Glutamatergic neuron (in vitro differentiated cells): ENCODE data around the gene ACAP1. TPM values are rescaled to one million over a fixed set of nuclear protein-coding genes. Genes with fewer than 3 reads are reported as not detected.
"Not testable (repeated sequence)": the region's sequence is repeated elsewhere in the genome, so short reads cannot be mapped to it uniquely, and the experiment has no call there.

Experiments
- DNase-seq: peaks from one replicate; pipeline ENCODE4 v3.0.0; 2022
- H3K27ac Mint-ChIP-seq: one replicate; pipeline ENCODE4 v1.8.0; 2020; ENCODE audit warnings: mild to moderate bottlenecking, mixed read lengths, inconsistent platforms; ENCODE audit not compliant: unreplicated experiment
- H3K27me3 Mint-ChIP-seq: one replicate; pipeline ENCODE4 v1.8.0; 2020; ENCODE audit warnings: mild to moderate bottlenecking, moderate library complexity, mixed read lengths, inconsistent platforms; ENCODE audit not compliant: unreplicated experiment
- H3K36me3 Mint-ChIP-seq: one replicate; pipeline ENCODE4 v1.8.0; 2020; ENCODE audit warnings: mild to moderate bottlenecking, mixed read lengths, inconsistent platforms; ENCODE audit not compliant: unreplicated experiment
- H3K4me1 Mint-ChIP-seq: one replicate; pipeline ENCODE4 v1.8.0; 2020; ENCODE audit warnings: mild to moderate bottlenecking, low read depth, mixed read lengths, inconsistent platforms; ENCODE audit not compliant: unreplicated experiment
- H3K4me3 Mint-ChIP-seq: one replicate; pipeline ENCODE4 v1.8.0; 2020; ENCODE audit warnings: mild to moderate bottlenecking, mixed read lengths, inconsistent platforms; ENCODE audit not compliant: unreplicated experiment
- H3K9me3 Mint-ChIP-seq: one replicate; pipeline ENCODE4 v1.8.0; 2020; ENCODE audit warnings: mild to moderate bottlenecking, moderate library complexity, mixed read lengths, inconsistent platforms; ENCODE audit not compliant: unreplicated experiment
- total RNA-seq: library from RNA; stranded (reverse); fragmentation: NEBNext Ultra II Directional; extraction: Animal tissue kit (Norgen Biotek cat#: 25700); gene quantifications from one replicate; pipeline ENCODE4 v1.2.1, GENCODE V29; 2021; ENCODE audit not compliant: unreplicated experiment
- TF ChIP-seq, protein P1 (sequence below): fragments of 200-600 bp; sonication (generic); IDR thresholded peaks from one replicate; pipeline ENCODE4 v1.5.0; 2021; ENCODE audit not compliant: partially characterized antibody, unreplicated experiment

Gene ACAP1
- total RNA-seq, 1 donor from 2014 or later: not detected

GRCh38 chr17:7329997-7330637, 6.2 kb upstream of the ACAP1 start:
- TF ChIP-seq, protein P1, sequence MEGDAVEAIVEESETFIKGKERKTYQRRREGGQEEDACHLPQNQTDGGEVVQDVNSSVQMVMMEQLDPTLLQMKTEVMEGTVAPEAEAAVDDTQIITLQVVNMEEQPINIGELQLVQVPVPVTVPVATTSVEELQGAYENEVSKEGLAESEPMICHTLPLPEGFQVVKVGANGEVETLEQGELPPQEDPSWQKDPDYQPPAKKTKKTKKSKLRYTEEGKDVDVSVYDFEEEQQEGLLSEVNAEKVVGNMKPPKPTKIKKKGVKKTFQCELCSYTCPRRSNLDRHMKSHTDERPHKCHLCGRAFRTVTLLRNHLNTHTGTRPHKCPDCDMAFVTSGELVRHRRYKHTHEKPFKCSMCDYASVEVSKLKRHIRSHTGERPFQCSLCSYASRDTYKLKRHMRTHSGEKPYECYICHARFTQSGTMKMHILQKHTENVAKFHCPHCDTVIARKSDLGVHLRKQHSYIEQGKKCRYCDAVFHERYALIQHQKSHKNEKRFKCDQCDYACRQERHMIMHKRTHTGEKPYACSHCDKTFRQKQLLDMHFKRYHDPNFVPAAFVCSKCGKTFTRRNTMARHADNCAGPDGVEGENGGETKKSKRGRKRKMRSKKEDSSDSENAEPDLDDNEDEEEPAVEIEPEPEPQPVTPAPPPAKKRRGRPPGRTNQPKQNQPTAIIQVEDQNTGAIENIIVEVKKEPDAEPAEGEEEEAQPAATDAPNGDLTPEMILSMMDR: no peak
- peaks cover 5% of the 10 kb centered on the region for H3K9me3 Mint-ChIP-seq
- H3K4me1 Mint-ChIP-seq: peaks cover 8% of the 10 kb centered on the region
- DNase-seq: peak; percentile 82
- peak overlapping the region; percentile 90 for H3K4me3 Mint-ChIP-seq
- H3K27ac Mint-ChIP-seq: peak overlapping the region; percentile 89
- peaks cover 2% of the 10 kb centered on the region for H3K27me3 Mint-ChIP-seq
- no peaks in the 10 kb centered on the region for H3K36me3 Mint-ChIP-seq

DNA sequence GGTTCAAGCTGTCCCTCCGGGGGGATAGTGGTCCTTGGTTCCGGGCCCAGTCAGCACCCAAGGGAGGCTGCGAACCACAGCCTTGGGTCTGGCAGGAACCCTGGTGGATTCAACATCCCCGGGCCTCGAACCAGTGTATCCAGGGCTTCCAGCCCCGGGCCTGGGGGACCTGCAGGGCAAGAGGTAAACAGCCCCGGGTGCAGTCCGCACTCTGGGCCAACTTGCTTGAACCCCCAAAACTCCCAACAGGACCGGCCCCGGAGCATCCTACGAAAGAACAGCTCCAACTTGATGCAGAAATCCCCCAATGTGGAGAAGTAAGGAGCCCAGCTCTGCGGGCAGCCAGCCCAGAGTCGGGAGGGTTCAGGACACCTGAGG, 5.7 kb upstream of the ACAP1 start:
- TF ChIP-seq, protein P1: no peak
- Mint-ChIP-seq H3K27ac (peak overlapping the region; percentile 89), H3K4me3 (peak overlapping the region; percentile 90), H3K36me3 (no peaks in the 10 kb centered on the region), H3K4me1 (peaks cover 8% of the 10 kb centered on the region), H3K27me3 (peaks cover 2% of the 10 kb centered on the region), H3K9me3 (peaks cover 5% of the 10 kb centered on the region)
- DNase-seq: no peak

GRCh38 chr17:7332111-7332510, 4.2 kb upstream of the ACAP1 start:
- Mint-ChIP-seq H3K9me3 (peaks cover 5% of the 10 kb centered on the region), H3K27me3 (peaks cover 2% of the 10 kb centered on the region), H3K4me1 (peaks cover 8% of the 10 kb centered on the region), H3K36me3 (no peaks in the 10 kb centered on the region), H3K27ac (no peak overlapping the region), H3K4me3 (no peak overlapping the region)
- TF ChIP-seq, protein P1: no peak
- DNase-seq: no peak

GRCh38 chr17:7332600-7333069, 3.7 kb upstream of the ACAP1 start:
- not testable (repeated sequence) for H3K36me3 Mint-ChIP-seq, H3K27ac Mint-ChIP-seq, H3K4me3 Mint-ChIP-seq, H3K4me1 Mint-ChIP-seq, DNase-seq, H3K9me3 Mint-ChIP-seq, H3K27me3 Mint-ChIP-seq

DNA sequence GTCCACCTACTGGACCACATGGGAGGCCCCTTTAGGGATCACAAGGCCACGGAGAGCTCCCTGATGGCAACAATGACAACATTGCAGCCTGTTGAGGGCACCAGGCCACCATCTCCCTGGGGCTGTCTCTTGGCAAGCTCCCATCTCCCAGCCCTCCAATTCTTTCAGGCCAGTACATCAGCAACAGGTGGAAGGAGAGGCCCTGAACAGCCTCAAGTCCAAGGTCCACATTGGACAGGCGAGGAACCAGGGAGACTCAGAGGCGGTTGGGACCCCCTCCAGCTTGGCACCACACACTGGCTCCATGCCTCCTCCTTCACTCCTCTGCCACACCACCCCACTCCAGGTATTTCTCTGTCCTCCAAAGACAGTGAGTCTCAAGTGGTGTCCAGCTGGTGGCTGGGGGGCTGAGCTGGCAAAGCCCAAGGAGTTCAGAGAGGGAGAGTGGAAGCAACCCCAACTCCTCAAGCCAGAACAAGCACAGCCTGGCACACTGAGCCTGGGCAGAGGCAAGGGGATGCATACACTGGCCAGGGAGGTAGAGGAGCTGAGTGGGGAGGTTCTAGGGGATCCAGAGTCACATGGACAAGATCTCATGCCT, 1.3 kb upstream of the ACAP1 start:
- Mint-ChIP-seq H3K4me1 (no peaks in the 10 kb centered on the region), H3K4me3 (no peak overlapping the region), H3K36me3 (no peaks in the 10 kb centered on the region), H3K27me3 (no peaks in the 10 kb centered on the region), H3K27ac (no peak overlapping the region), H3K9me3 (no peaks in the 10 kb centered on the region)
- TF ChIP-seq, protein P1: no peak
- no peak for DNase-seq

DNA sequence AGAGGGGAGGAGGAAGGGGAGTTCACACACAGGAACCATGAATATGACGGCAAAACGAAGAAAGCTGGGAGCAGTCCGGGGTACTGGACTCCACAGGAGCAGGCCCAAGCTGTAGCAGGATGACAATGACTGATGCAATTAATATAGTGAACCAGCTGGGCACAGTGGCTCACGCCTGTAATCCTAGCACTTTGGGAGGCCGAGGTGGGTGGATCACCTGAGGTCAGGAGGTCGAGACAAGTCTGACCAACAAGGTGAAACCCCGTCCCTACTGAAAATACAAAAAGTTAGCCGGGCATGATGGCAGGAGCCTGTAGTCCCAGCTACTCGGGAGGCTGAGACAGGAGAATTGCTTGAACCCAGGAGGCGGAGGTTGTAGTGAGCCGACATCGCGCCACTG, 564 bp upstream of the ACAP1 start:
- H3K4me3 Mint-ChIP-seq, H3K27me3 Mint-ChIP-seq, H3K9me3 Mint-ChIP-seq, H3K36me3 Mint-ChIP-seq, H3K4me1 Mint-ChIP-seq, H3K27ac Mint-ChIP-seq, DNase-seq: not testable (repeated sequence)

- H3K27ac Mint-ChIP-seq: peak overlapping the region; percentile 70
- not testable (repeated sequence) for H3K27me3 Mint-ChIP-seq, DNase-seq, H3K4me1 Mint-ChIP-seq, H3K4me3 Mint-ChIP-seq, H3K9me3 Mint-ChIP-seq, H3K36me3 Mint-ChIP-seq
Measured at GRCh38 chr17:7337600-7337999, 1.3 kb downstream of the ACAP1 start.
